ACC112 (cell line): ENCODE results near the gene NUP50.

Experiments
- H2AFZ ChIP-seq: fragments of 200-600 bp; sonication (generic); one replicate; pipeline ENCODE4 v1.6.0; 2017; ENCODE audit warnings: antibody characterized with exemption, low read length; ENCODE audit not compliant: unreplicated experiment
- H3K27ac ChIP-seq: fragments of 200-600 bp; sonication (generic); 2 replicates; pipeline ENCODE4 v1.5.1; 2014; ENCODE audit warnings: low read depth, mild to moderate bottlenecking, antibody characterized with exemption, low read length, moderate library complexity
- H3K27me3 ChIP-seq: fragments of 200-600 bp; sonication (generic); 2 replicates; pipeline ENCODE4 v1.6.1; 2014; ENCODE audit warnings: mild to moderate bottlenecking, antibody characterized with exemption, low read length, moderate library complexity, mixed read lengths; ENCODE audit not compliant: insufficient read depth
- H3K36me3 ChIP-seq: fragments of 200-600 bp; sonication (generic); 2 replicates; pipeline ENCODE4 v1.6.1; 2016; ENCODE audit warnings: mild to moderate bottlenecking, antibody characterized with exemption, low read length, moderate library complexity, mixed read lengths; ENCODE audit not compliant: insufficient read depth
- H3K4me1 ChIP-seq: fragments of 200-600 bp; sonication (generic); one replicate; pipeline ENCODE4 v1.6.1; 2016; ENCODE audit warnings: low read length, mixed read lengths; ENCODE audit not compliant: insufficient read depth, unreplicated experiment, control insufficient read depth
- H3K4me3 ChIP-seq: fragments of 200-600 bp; sonication (generic); 2 replicates; pipeline ENCODE4 v1.5.1; 2014; ENCODE audit warnings: mild to moderate bottlenecking, low read depth, low read length
- H3K79me2 ChIP-seq: fragments of 200-600 bp; sonication (generic); one replicate; pipeline ENCODE4 v1.6.0; 2016; ENCODE audit warnings: low read length; ENCODE audit not compliant: control insufficient read depth, unreplicated experiment, insufficient read depth

The NUP50 gene

GRCh38 chr22:45194686-45195085, 31.0 kb downstream of the NUP50 start:
- no peaks in the 10 kb centered on the region for H3K36me3 ChIP-seq

DNA sequence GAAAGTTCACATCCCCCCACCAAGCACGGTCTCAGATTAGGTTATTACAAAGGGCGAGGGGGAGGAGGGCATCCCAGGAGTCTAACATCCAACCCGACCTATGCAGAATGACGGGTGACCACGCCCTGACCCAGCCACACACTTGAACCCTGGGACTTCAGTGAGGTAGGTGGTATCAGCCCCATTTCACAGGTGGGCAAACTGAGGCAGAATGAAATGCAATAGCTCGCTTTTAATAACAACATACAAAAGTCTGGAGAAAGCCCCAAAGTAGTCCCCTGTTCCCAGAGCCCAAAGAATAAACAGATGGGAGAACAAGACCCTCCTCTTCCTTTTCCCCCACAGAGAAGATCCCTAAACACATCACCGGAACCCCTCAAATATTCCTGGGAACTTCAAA, 31.9 kb downstream of the NUP50 start:
- H3K4me1 ChIP-seq: no peaks in the 10 kb centered on the region
- H3K27me3 ChIP-seq: no peaks in the 10 kb centered on the region
- H3K36me3 ChIP-seq: no peaks in the 10 kb centered on the region
- no peaks in the 10 kb centered on the region for H3K79me2 ChIP-seq
- no peak overlapping the region for H2AFZ ChIP-seq
- no peak overlapping the region for H3K4me3 ChIP-seq
- H3K27ac ChIP-seq: no peak overlapping the region

More at GRCh38 chr22:45194686-45195085, 31.0 kb downstream of the NUP50 start:
- no peaks in the 10 kb centered on the region for H3K4me1 ChIP-seq
- no peaks in the 10 kb centered on the region for H3K27me3 ChIP-seq
- H3K4me3 ChIP-seq: no peak overlapping the region
- no peak overlapping the region for H2AFZ ChIP-seq
- H3K79me2 ChIP-seq: no peaks in the 10 kb centered on the region
- no peak overlapping the region for H3K27ac ChIP-seq

DNA sequence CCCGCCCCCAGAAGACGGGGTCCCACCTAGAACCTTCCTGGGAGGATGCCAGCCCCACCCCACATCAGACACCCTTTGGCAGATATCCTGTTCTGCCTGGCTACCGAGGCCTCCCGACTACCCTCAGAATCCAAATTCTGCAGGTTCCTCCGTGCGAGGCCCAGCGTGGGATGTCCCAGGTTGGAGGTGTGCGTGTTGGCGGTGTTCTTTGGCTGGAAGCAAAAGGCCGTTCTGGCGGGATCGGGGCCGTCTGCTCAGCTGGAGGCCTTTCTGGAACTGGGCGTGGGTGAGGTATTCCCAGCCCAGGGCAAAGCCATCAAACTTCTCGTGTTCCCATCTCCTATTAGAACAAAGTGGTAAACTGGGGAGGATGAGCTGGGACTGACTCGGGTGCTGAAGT, 32.6 kb downstream of the NUP50 start:
- Histone ChIP-seq H3K4me3 (no peak overlapping the region), H2AFZ (no peak overlapping the region), H3K27ac (no peak overlapping the region), H3K79me2 (no peaks in the 10 kb centered on the region), H3K36me3 (no peaks in the 10 kb centered on the region), H3K4me1 (no peaks in the 10 kb centered on the region), H3K27me3 (no peaks in the 10 kb centered on the region)

GRCh38 chr22:45196926-45197605, 33.3 kb downstream of the NUP50 start:
- Histone ChIP-seq H3K4me1 (no peaks in the 10 kb centered on the region), H3K4me3 (no peak overlapping the region), H3K27ac (no peak overlapping the region), H3K27me3 (no peaks in the 10 kb centered on the region), H2AFZ (no peak overlapping the region), H3K79me2 (no peaks in the 10 kb centered on the region), H3K36me3 (no peaks in the 10 kb centered on the region)

- H3K27me3 ChIP-seq: no peaks in the 10 kb centered on the region
- no peak overlapping the region for H2AFZ ChIP-seq
- H3K79me2 ChIP-seq: no peaks in the 10 kb centered on the region
- H3K4me3 ChIP-seq: no peak overlapping the region
- H3K27ac ChIP-seq: no peak overlapping the region
- no peaks in the 10 kb centered on the region for H3K4me1 ChIP-seq
- H3K36me3 ChIP-seq: no peaks in the 10 kb centered on the region
Observed at GRCh38 chr22:45197606-45198462, 34.1 kb downstream of the NUP50 start.

GRCh38 chr22:45198463-45198795, 34.7 kb downstream of the NUP50 start:
- Histone ChIP-seq H3K79me2 (no peaks in the 10 kb centered on the region), H2AFZ (no peak overlapping the region), H3K36me3 (no peaks in the 10 kb centered on the region), H3K4me3 (no peak overlapping the region), H3K27me3 (no peaks in the 10 kb centered on the region), H3K27ac (no peak overlapping the region), H3K4me1 (no peaks in the 10 kb centered on the region)

DNA sequence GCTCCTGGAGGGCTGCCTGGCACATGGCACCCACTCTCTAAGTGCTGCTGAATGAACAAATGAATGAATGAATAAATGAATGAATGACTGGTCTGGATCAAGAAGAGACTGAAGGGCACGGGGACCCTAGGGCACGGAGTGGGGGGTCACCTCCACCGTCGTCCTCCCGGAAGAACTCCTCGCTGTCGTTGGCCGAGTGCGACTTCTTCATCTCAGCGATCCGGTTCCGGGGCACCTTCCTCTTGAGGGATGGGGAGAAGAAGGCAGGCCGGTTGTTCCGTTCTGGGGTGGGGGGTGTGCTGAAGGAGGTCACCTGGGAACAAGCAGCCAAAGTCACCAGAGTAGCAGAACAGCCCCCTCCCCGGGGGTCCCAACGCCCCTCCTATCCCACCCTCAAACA, 36.0 kb downstream of the NUP50 start:
- Histone ChIP-seq H2AFZ (no peak overlapping the region), H3K79me2 (no peaks in the 10 kb centered on the region), H3K4me3 (no peak overlapping the region), H3K27me3 (no peaks in the 10 kb centered on the region), H3K27ac (no peak overlapping the region), H3K36me3 (no peaks in the 10 kb centered on the region), H3K4me1 (no peaks in the 10 kb centered on the region)

DNA sequence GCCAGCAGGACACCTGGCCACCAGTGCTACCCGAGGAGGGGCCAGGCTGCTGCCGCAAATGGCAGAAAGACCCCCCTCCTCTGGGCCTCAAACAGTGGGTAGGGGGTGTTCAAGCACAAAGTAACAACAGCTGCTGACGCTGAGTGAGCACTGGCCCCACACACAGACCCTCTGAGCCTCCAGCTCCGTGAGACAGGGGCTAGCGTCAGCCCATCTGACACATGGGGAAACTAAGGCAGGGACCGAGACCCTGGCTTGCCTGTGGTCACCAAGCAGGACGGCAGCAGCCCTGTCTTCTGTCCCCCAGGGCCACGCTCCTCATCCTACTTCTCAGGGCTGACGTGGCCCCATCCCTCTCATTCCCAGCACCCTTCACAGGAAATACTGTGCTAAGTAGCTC, 36.5 kb downstream of the NUP50 start:
- Histone ChIP-seq H3K27ac (no peak overlapping the region), H3K27me3 (no peaks in the 10 kb centered on the region), H2AFZ (no peak overlapping the region), H3K4me1 (no peaks in the 10 kb centered on the region), H3K36me3 (no peaks in the 10 kb centered on the region), H3K79me2 (no peaks in the 10 kb centered on the region), H3K4me3 (no peak overlapping the region)

- Histone ChIP-seq H2AFZ (no peak overlapping the region), H3K79me2 (no peaks in the 10 kb centered on the region), H3K4me1 (no peaks in the 10 kb centered on the region), H3K27me3 (no peaks in the 10 kb centered on the region), H3K27ac (no peak overlapping the region), H3K36me3 (no peaks in the 10 kb centered on the region), H3K4me3 (no peak overlapping the region)
Observed at GRCh38 chr22:45200860-45201511, 37.3 kb downstream of the NUP50 start.

DNA sequence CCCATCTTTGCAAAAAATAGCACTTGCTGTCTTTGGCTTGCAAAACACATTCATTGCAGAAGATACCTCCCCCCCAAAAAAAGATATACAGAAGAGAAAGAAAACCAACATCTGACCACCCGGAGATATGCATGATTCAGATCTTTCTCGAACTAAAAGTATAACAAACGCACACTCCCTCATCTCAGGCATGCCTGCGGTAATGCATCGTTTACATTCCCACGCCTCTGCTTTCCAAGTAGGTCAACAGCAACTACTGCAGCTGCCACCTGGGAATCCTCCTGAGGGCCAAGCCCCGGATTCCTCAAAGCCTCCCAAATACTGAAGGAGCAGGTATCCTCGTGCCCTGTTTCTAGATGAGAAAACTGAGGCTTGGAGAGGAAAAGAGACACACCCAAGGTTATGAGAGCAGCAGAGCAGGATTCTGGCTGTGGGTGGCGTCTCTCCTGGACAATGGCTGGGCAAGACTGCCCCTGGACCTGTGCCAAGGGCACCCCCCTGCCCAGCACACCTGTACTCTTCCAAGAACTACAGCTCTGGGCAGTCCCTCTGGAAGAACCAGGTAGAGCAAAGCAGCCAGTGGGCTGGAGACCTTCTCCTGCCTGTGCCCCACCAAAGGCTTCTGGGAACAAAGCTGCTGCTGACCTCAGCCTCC, 38.1 kb downstream of the NUP50 start:
- Histone ChIP-seq H2AFZ (no peak overlapping the region), H3K36me3 (no peaks in the 10 kb centered on the region), H3K79me2 (no peaks in the 10 kb centered on the region), H3K4me1 (no peaks in the 10 kb centered on the region), H3K27me3 (no peaks in the 10 kb centered on the region), H3K27ac (peak overlapping the region; percentile 32; the same call in 1 of the 2 replicates), H3K4me3 (no peak overlapping the region)
